Endothelial cell of umbilical vein (primary cell): ENCODE measurements around the gene C14orf93. TPM values are rescaled to one million over a fixed set of nuclear protein-coding genes. Genes with fewer than 3 reads are reported as not detected.

ENCODE experiments used
- BruUV-seq: library from RNA; stranded (reverse); fragments of 400-500 nt; replicated peaks from 2 replicates; lab custom pipeline; 2021; lab: Mats Ljungman, UMichigan
- CTCF ChIA-PET: fragments of 300-600, 350-600 bp; sonication (Branson Sonifier 250); formaldehyde crosslinking; loops from one replicate; lab custom pipeline; 2021; ENCODE audit warnings: antibody characterized with exemption, inconsistent platforms; lab: Charles Lee
- POLR2A ChIA-PET: fragments of 300-600, 350-600 bp; sonication (Branson Sonifier 250); formaldehyde crosslinking; loops from one replicate; lab custom pipeline; 2021; ENCODE audit warnings: antibody characterized with exemption, inconsistent platforms; lab: Charles Lee
- DNase-seq: peaks from one replicate; pipeline ENCODE4 v3.0.0-alpha.2; 2011; ENCODE audit warnings: low read depth, low spot score
- FAIRE-seq: peaks from 2 replicates; lab custom pipeline; 2011; peaks lifted over from hg19 to GRCh38; lab: Jason Lieb, UNC
- H2AFZ ChIP-seq: 2 replicates; pipeline ENCODE4 v1.6.0; 2012; ENCODE audit warnings: low read depth, low read length, control low read depth, inconsistent platforms
- H3K27ac ChIP-seq: 2 replicates; pipeline ENCODE4 v1.5.1; 2011; ENCODE audit warnings: low read depth, mild to moderate bottlenecking, control low read depth, low read length, moderate library complexity; ENCODE audit not compliant: insufficient read depth
- H3K27me3 ChIP-seq, 2 experiments: 2 replicates each; pipeline versions ENCODE4 v1.6.0 to v1.6.1; 2011; ENCODE audit warnings: low read length in 2 of 2, mixed read lengths in 1 of 2; ENCODE audit not compliant: control insufficient read depth in 2 of 2, insufficient read depth in 2 of 2
- H3K36me3 ChIP-seq, 2 experiments: 2 replicates in 1 of 2; 3 replicates in 1 of 2; pipeline ENCODE4 v1.5.1; 2011; ENCODE audit warnings: low read length in 2 of 2, mild to moderate bottlenecking in 1 of 2, moderate library complexity in 1 of 2; ENCODE audit not compliant: control insufficient read depth in 2 of 2, insufficient read depth in 2 of 2; ENCODE audit errors: extremely low read depth in 1 of 2
- H3K4me1 ChIP-seq: 3 replicates; pipeline ENCODE4 v1.5.1; 2011; ENCODE audit warnings: mild to moderate bottlenecking, low read length; ENCODE audit not compliant: control insufficient read depth, insufficient read depth; ENCODE audit errors: extremely low read depth
- H3K4me2 ChIP-seq: 2 replicates; pipeline ENCODE4 v1.6.1; 2011; ENCODE audit warnings: low read length, control low read depth, mixed read lengths; ENCODE audit not compliant: insufficient read depth
- H3K4me3 ChIP-seq, 3 experiments: fragments of 200-600 bp in 1 of 3; sonication (generic), shearing (Covaris generic) in 1 of 3; replicated peaks in 1 of 3; 2 replicates each; pipeline ENCODE4 v1.5.1; 2011 to 2016; ENCODE audit warnings: control low read depth in 3 of 3, low read length in 3 of 3, mild to moderate bottlenecking in 2 of 3, inconsistent platforms in 1 of 3, low read depth in 1 of 3, moderate library complexity in 1 of 3; ENCODE audit not compliant: insufficient read depth in 1 of 3
- H3K79me2 ChIP-seq: 2 replicates; pipeline ENCODE4 v1.6.0; 2012; ENCODE audit warnings: low read length, inconsistent platforms; ENCODE audit not compliant: control insufficient read depth, insufficient read depth
- H3K9ac ChIP-seq: replicated peaks from 2 replicates; pipeline ENCODE3; 2011; ENCODE audit warnings: low read length, control low read depth; ENCODE audit not compliant: insufficient read depth; ENCODE audit errors: extremely low read depth
- H3K9me1 ChIP-seq: replicated peaks from 3 replicates; pipeline ENCODE4 v1.6.0; 2011; ENCODE audit warnings: mild to moderate bottlenecking, low read length; ENCODE audit not compliant: control insufficient read depth, insufficient read depth; ENCODE audit errors: extremely low read depth
- H3K9me3 ChIP-seq: replicated peaks from 2 replicates; pipeline ENCODE4 v1.5.1; 2012; ENCODE audit warnings: low read length, inconsistent platforms; ENCODE audit not compliant: control insufficient read depth, insufficient read depth
- H4K20me1 ChIP-seq: replicated peaks from 2 replicates; pipeline ENCODE3; 2011; ENCODE audit warnings: mild to moderate bottlenecking, low read length; ENCODE audit not compliant: control insufficient read depth, insufficient read depth; ENCODE audit errors: extremely low read depth
- CTCF ChIP-seq, 2 donors: IDR thresholded peaks; 1 replicate in 1 of 2; 2 replicates in 1 of 2; pipeline ENCODE4 v1.5.1; 2011; ENCODE audit warnings: low read length in 2 of 2, mild to moderate bottlenecking in 2 of 2, moderate library complexity in 2 of 2, control low read depth in 1 of 2, inconsistent platforms in 1 of 2, low read depth in 1 of 2; ENCODE audit not compliant: insufficient read depth in 1 of 2; ENCODE audit errors: extremely low read depth in 1 of 2
- EZH2 ChIP-seq: IDR thresholded peaks from 2 replicates; pipeline ENCODE4 v1.6.1; 2012; ENCODE audit warnings: borderline replicate concordance, low read depth, mild to moderate bottlenecking, moderate library complexity, low read length, inconsistent platforms; ENCODE audit not compliant: severe bottlenecking
- FOS ChIP-seq: IDR thresholded peaks from 2 replicates; pipeline ENCODE4 v1.6.1; 2011; ENCODE audit warnings: mild to moderate bottlenecking, low read length, moderate library complexity, borderline replicate concordance; ENCODE audit not compliant: insufficient read depth
- GATA2 ChIP-seq: IDR thresholded peaks from 2 replicates; pipeline ENCODE4 v1.7.0; 2011; ENCODE audit warnings: low read depth, mild to moderate bottlenecking, moderate library complexity, mixed read lengths, low read length; ENCODE audit not compliant: insufficient read length, insufficient read depth
- JUN ChIP-seq: IDR thresholded peaks from 2 replicates; pipeline ENCODE4 v1.6.1; 2011; ENCODE audit warnings: borderline replicate concordance, low read depth; ENCODE audit not compliant: insufficient read length, insufficient read depth
- MAX ChIP-seq: IDR thresholded peaks from 2 replicates; pipeline ENCODE4 v1.6.1; 2011; ENCODE audit not compliant: insufficient read depth, insufficient read length
- MYC ChIP-seq: IDR thresholded peaks from one replicate; pipeline ENCODE4 v1.6.1; 2011; ENCODE audit warnings: mild to moderate bottlenecking, low read depth, low read length
- POLR2A ChIP-seq: IDR thresholded peaks from 2 replicates; pipeline ENCODE4 v1.6.1; 2012; ENCODE audit warnings: low read depth, mild to moderate bottlenecking, control low read depth, low read length
- POLR2AphosphoS5 ChIP-seq: IDR thresholded peaks from 2 replicates; pipeline ENCODE4 v1.6.1; 2012; ENCODE audit warnings: low read depth, mild to moderate bottlenecking, control low read depth, low read length, moderate library complexity; ENCODE audit not compliant: insufficient read depth
- dilution Hi-C: fragments of 300-500 bp; cut with MboI; formaldehyde crosslinking; loops from one replicate; pipeline ENCODE4 v1.15.0; 2019; ENCODE audit warnings: low sequenced_read_pairs; ENCODE audit not compliant: extremely low pct_ligation_motif_present
- intact Hi-C: fragments of 100-400 bp; cut with micrococcal nuclease; formaldehyde crosslinking; loops from one replicate; pipeline ENCODE4 v1.10.0; 2022
- polyA plus RNA-seq, 4 experiments: library from polyadenylated mRNA; depleted of rRNA in 3 of 4; stranded (reverse) in 3 of 4; unstranded in 1 of 4; fragments of >200 nt; gene quantifications; 2 replicates each; pipeline versions ENCODE4 v1.2.1 to v1.2.3, GENCODE V29; 2011 to 2012; ENCODE audit warnings: missing spikeins in 1 of 4
- total RNA-seq: library from RNA; stranded (reverse); gene quantifications from 2 replicates; pipeline ENCODE4 v1.2.3, GENCODE V29; 2021

Gene C14orf93
- total and polyA plus RNA-seq, 2 donors (not counting 3 experiments of a cell fraction or from before 2014, with no cell fraction given), result 7.1 to 9.2 TPM

- no peaks in the 10 kb centered on the region for H4K20me1 ChIP-seq
- BruUV-seq, result no TSS peak
- TF ChIP-seq MYC (no peak), GATA2 (peak; percentile 38)
Observed at GRCh38 chr14:22978487-22978837, 31.5 kb downstream of the C14orf93 start.

GRCh38 chr14:22977684-22978486 lies 32.1 kb downstream of the C14orf93 start:
- FAIRE-seq (peak; percentile 79), DNase-seq (peak; percentile 54)
- H3K4me2 ChIP-seq, result peak overlapping the region; percentile 98
- POLR2A ChIA-PET, result interaction anchor here (0.6 to 1.5 kb wide), 4 partner anchors 10 to 73 kb away, joined by 3 to 9 read pairs (median 4); partner anchors contain the start of gene PRMT5
- TF ChIP-seq FOS (peak; percentile 29), GATA2 (no peak), POLR2AphosphoS5 (peak; percentile 48), POLR2A (no peak), JUN (peak; percentile 61), MAX (no peak), EZH2 (no peak), MYC (no peak), CTCF (IDR thresholded peaks at IDR 0.05; ENCODE audit: extremely low read depth in 1 of 2, insufficient read depth in 1 of 2, low read depth in 1 of 2, low read length in 2 of 2) (no peak)
- no peaks in the 10 kb centered on the region for H3K9me3 ChIP-seq
- no peaks in the 10 kb centered on the region for H3K27me3 ChIP-seq
- no peaks in the 10 kb centered on the region for H3K9me1 ChIP-seq
- peaks cover 15 to 24% of the 10 kb centered on the region in 2 experiments for H3K36me3 ChIP-seq
- BruUV-seq, result no TSS peak
- no peaks in the 10 kb centered on the region for H4K20me1 ChIP-seq
- CTCF ChIA-PET, result interaction anchor here (0.9 to 3.0 kb wide), 10 partner anchors 9 to 105 kb away, joined by 3 to 39 read pairs (median 6); partner anchors contain the start of genes CDH24 and PRMT5
- H3K4me1 ChIP-seq, result peaks cover 51% of the 10 kb centered on the region
- dilution Hi-C loops (no loop called here), intact Hi-C loops (loop anchor here (2.0 kb wide), 1 partner anchor 21 kb away; the partner anchor contains the start of gene HAUS4)
- H3K4me3 ChIP-seq, result no peak overlapping the region
- peaks cover 46% of the 10 kb centered on the region for H3K79me2 ChIP-seq
- peak overlapping the region; percentile 87 for H3K27ac ChIP-seq
- H2AFZ ChIP-seq, result no peak overlapping the region
- H3K9ac ChIP-seq, result peak overlapping the region; percentile 69

More at GRCh38 chr14:22978487-22978837, 31.5 kb downstream of the C14orf93 start:
- ChIA-PET POLR2A (interaction anchor here (1.2 kb wide), 1 partner anchor 49 kb away, joined by 5 read pairs; the partner anchor contains the start of gene PRMT5), CTCF (interaction anchor here (1.1 to 3.0 kb wide), 7 partner anchors 8 to 90 kb away, joined by 4 to 39 read pairs (median 9); partner anchors contain the start of genes CDH24 and PRMT5)
- dilution Hi-C loops, result no loop called here
- intact Hi-C loops, result no loop called here
- Histone ChIP-seq H3K79me2 (peaks cover 46% of the 10 kb centered on the region), H3K4me1 (peaks cover 57% of the 10 kb centered on the region), H3K9ac (peak overlapping the region; percentile 58), H3K9me1 (no peaks in the 10 kb centered on the region), H3K4me2 (peak overlapping the region; percentile 98), H3K36me3 (peaks cover 9 to 20% of the 10 kb centered on the region in 2 experiments), H3K9me3 (no peaks in the 10 kb centered on the region), H3K27ac (peak overlapping the region; percentile 87), H2AFZ (no peak overlapping the region), H3K27me3 (no peaks in the 10 kb centered on the region), H3K4me3 (peak overlapping the region in 1 of 3 experiments; percentile 10)
- DNase-seq, result no peak
- FAIRE-seq, result no peak
